ENCODE results near the gene TSPAN10. TPM values are rescaled to one million over a fixed set of nuclear protein-coding genes. Genes with fewer than 3 reads are reported as not detected.
"Not testable (repeated sequence)": the region's sequence is repeated elsewhere in the genome, so short reads cannot be mapped to it uniquely, and the experiment has no call there.

The TSPAN10 gene
- total RNA-seq, 4 donors from 2014 or later = 0.19 to 2.1 (median 0.72) TPM; not detected in 1

DNA sequence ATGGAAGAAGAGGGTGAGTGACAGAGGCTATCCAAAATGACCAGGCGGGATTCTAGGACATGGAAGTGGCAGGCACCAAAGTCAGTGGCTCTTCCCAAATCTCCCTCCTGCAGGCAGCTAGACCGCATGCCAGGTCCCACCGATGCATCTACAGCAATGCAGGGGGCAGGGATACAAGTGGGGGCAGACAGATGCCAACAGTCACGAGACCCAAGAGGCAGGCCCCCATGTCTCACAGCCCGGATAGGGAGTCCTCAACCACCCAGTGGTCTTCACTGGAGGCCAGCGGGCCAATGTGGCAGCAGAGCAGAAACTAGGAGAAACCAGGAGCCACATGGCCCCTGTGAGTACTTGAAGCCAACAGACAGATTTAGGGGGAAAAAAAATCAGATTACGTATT is 20.1 kb upstream of the TSPAN10 start:
- Histone ChIP-seq H3K9me3 (no peaks in the 10 kb centered on the region), H3K4me3 (no peak overlapping the region), H3K27me3 (no peaks in the 10 kb centered on the region), H3K36me3 (peaks cover 23 to 100% (median 44%) of the 10 kb centered on the region in 3 donors), H3K27ac (no peak overlapping the region), H3K4me1 (peaks cover 0 to 10% (median 4%) of the 10 kb centered on the region in 3 donors)
- intact Hi-C loops (cut with DNase I) = no loop called here
- TF ChIP-seq, protein P1, sequence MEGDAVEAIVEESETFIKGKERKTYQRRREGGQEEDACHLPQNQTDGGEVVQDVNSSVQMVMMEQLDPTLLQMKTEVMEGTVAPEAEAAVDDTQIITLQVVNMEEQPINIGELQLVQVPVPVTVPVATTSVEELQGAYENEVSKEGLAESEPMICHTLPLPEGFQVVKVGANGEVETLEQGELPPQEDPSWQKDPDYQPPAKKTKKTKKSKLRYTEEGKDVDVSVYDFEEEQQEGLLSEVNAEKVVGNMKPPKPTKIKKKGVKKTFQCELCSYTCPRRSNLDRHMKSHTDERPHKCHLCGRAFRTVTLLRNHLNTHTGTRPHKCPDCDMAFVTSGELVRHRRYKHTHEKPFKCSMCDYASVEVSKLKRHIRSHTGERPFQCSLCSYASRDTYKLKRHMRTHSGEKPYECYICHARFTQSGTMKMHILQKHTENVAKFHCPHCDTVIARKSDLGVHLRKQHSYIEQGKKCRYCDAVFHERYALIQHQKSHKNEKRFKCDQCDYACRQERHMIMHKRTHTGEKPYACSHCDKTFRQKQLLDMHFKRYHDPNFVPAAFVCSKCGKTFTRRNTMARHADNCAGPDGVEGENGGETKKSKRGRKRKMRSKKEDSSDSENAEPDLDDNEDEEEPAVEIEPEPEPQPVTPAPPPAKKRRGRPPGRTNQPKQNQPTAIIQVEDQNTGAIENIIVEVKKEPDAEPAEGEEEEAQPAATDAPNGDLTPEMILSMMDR (IDR thresholded peaks at IDR 0.05) = no peak
- no peak for TF ChIP-seq POLR2A (IDR thresholded peaks at IDR 0.05)
- WGBS, 2 donors = 67 to 100% methylated on average over 7 of the region's 7 CpGs
- DNase-seq = no peak

- H3K4me1 ChIP-seq; H3K9me3 ChIP-seq; H3K27me3 ChIP-seq; DNase-seq; H3K4me3 ChIP-seq; H3K27ac ChIP-seq; intact Hi-C loops (cut with DNase I): not testable (repeated sequence)
- peaks cover 15 to 100% (median 43%) of the 10 kb centered on the region in 3 donors for H3K36me3 ChIP-seq
- no CpG with 5 or more reads among the region's 36 CpGs for WGBS, 2 donors
These were observed 18.7 kb upstream of the TSPAN10 start for GRCh38 chr17:81618307-81618706.

DNA sequence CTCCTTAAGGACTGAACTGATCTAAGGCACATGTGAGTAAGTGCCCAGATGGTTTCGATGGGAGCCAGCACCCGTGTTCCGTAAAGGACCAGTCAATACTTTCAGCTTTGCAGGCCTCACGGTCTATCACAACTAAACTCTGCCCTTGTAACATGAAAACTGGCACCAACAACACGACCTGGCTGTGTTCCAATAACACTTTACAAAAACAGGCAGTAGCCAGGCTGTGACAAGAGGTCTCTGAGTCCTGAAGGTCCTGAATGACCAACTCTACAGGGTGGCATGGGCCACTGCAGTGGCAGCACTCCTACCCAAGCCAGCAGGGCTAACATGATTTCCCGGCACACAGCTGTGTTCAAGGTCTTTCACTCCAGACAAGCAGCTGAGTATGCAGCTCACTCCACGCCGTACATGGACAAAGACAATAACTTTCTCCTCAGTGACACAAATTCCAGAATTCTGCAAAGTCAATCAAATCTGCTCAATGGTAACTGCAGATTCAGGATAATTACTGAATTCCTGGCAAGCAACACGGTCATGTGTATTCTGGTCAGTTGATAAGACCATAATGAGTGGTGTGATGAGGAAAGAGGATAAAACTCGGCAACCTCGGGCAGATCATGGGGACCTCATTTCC is 15.4 kb upstream of the TSPAN10 start:
- DNase-seq = no peak
- TF ChIP-seq, protein P1 (IDR thresholded peaks at IDR 0.05) = no peak
- TF ChIP-seq POLR2A (IDR thresholded peaks at IDR 0.05) = no peak
- intact Hi-C loops (cut with DNase I) = no loop called here
- Histone ChIP-seq H3K9me3 (no peaks in the 10 kb centered on the region), H3K36me3 (peaks cover 33 to 100% (median 63%) of the 10 kb centered on the region in 3 donors), H3K27me3 (no peaks in the 10 kb centered on the region), H3K4me3 (no peak overlapping the region), H3K27ac (no peak overlapping the region), H3K4me1 (no peaks in the 10 kb centered on the region)
- WGBS, 2 donors = 84 to 95% methylated on average over 7 to 11 of the region's 11 CpGs

DNA sequence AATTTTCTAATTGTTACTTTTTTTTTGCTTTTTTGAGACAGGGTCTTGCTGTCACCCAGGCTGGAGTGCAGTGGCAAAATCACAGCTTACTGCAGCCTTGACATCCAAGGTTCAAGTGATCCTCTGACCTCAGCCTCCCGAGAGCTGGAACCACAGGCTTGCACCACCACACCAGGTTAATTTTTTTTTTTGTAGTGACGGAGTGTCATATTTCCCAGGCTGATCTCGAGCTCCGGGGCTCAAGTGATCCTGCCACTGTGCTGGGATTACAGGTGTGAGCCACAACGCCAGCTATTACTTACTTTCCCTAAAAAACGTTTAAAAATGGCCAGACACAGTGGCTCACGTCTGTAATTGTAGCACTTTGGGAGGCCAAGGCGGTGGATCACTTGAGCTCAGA is 6.7 kb upstream of the TSPAN10 start:
- peaks cover 10 to 70% (median 28%) of the 10 kb centered on the region in 3 donors for H3K36me3 ChIP-seq
- H3K4me1 ChIP-seq = peaks cover under 1 to 28% (median 12%) of the 10 kb centered on the region in 3 donors
- DNase-seq = no peak
- no peak overlapping the region for H3K4me3 ChIP-seq
- intact Hi-C loops (cut with DNase I) = no loop called here
- WGBS, 2 donors = 89% methylated on average over 7 of the region's 8 CpGs
- H3K27me3 ChIP-seq = no peaks in the 10 kb centered on the region
- H3K9me3 ChIP-seq = no peaks in the 10 kb centered on the region
- TF ChIP-seq, protein P1 (IDR thresholded peaks at IDR 0.05) = no peak
- TF ChIP-seq POLR2A (IDR thresholded peaks at IDR 0.05) = no peak
- H3K27ac ChIP-seq = no peak overlapping the region

- Histone ChIP-seq H3K9me3 (no peaks in the 10 kb centered on the region), H3K4me1 (peaks cover 12 to 40% (median 20%) of the 10 kb centered on the region in 3 donors), H3K27ac (no peak overlapping the region), H3K36me3 (peaks cover 7 to 58% (median 22%) of the 10 kb centered on the region in 3 donors), H3K4me3 (no peak overlapping the region), H3K27me3 (no peaks in the 10 kb centered on the region)
- DNase-seq = no peak
- 80 to 81% methylated on average over 6 of the region's 7 CpGs for WGBS, 2 donors
- TF ChIP-seq, protein P1 (IDR thresholded peaks at IDR 0.05) = no peak
- no peak for TF ChIP-seq POLR2A (IDR thresholded peaks at IDR 0.05)
- intact Hi-C loops (cut with DNase I) = no loop called here
These were observed 5.5 kb upstream of the TSPAN10 start for GRCh38 chr17:81631482-81631881.
